Vagina (tissue), 2 donors: ENCODE measurements around the gene BARX2.

Experiments used
- CTCF ChIP-seq, 3 experiments: fragments of 450-650 bp in 2 of 3; fragments of 200-600 bp in 1 of 3; sonication (generic) in 1 of 3; IDR thresholded peaks; one replicate each; pipeline ENCODE4 v1.5.1; 2017 to 2019; ENCODE audit warnings: antibody characterized with exemption in 3 of 3, mild to moderate bottlenecking in 2 of 3, moderate library complexity in 2 of 3
- POLR2A ChIP-seq, 2 donors: fragments of 450-650 bp; IDR thresholded peaks; one replicate each; pipeline ENCODE4 v1.6.1; 2017; ENCODE audit warnings: antibody characterized with exemption in 2 of 2, mild to moderate bottlenecking in 2 of 2, moderate library complexity in 2 of 2

GRCh38 chr11:129444274-129444673 is 68.6 kb downstream of the BARX2 start:
- no peak for TF ChIP-seq CTCF (IDR thresholded peaks at IDR 0.05)
- TF ChIP-seq POLR2A (IDR thresholded peaks at IDR 0.05), result no peak
